NB4 (cell line): ENCODE data around the gene SPON1.

Experiments
- DNase-seq: peaks from one replicate; pipeline ENCODE4 v3.0.0; 2010; ENCODE audit warnings: low read depth
- H3K4me3 ChIP-seq: one replicate; pipeline ENCODE4 v1.5.1; 2011; ENCODE audit warnings: mild to moderate bottlenecking, low read depth, low read length, moderate library complexity
- CTCF ChIP-seq: IDR thresholded peaks from one replicate; pipeline ENCODE4 v1.5.1; 2012; ENCODE audit warnings: low read depth, low read length
- MAX ChIP-seq: IDR thresholded peaks from 2 replicates; pipeline ENCODE4 v1.6.1; 2011; ENCODE audit warnings: low read depth, low read length
- MYC ChIP-seq: IDR thresholded peaks from 2 replicates; pipeline ENCODE4 v1.6.1; 2011; ENCODE audit warnings: low read depth, low read length
- POLR2A ChIP-seq: IDR thresholded peaks from 2 replicates; pipeline ENCODE4 v1.6.1; 2011; ENCODE audit warnings: mild to moderate bottlenecking; ENCODE audit not compliant: insufficient read length; ENCODE audit errors: extremely low read depth

The SPON1 gene

GRCh38 chr11:13966013-13966412, 3.5 kb downstream of the SPON1 start:
- no peak for TF ChIP-seq MAX
- no peak for TF ChIP-seq POLR2A
- TF ChIP-seq MYC: no peak
- TF ChIP-seq CTCF: no peak
- no peak for DNase-seq
- no peak overlapping the region for H3K4me3 ChIP-seq

- no peak for DNase-seq
- H3K4me3 ChIP-seq: no peak overlapping the region
- no peak for TF ChIP-seq MYC
- TF ChIP-seq POLR2A: no peak
- no peak for TF ChIP-seq CTCF
- TF ChIP-seq MAX: no peak
These were observed 4.0 kb downstream of the SPON1 start for GRCh38 chr11:13966486-13966885.

- TF ChIP-seq MYC (no peak), CTCF (peak; percentile 7)
- no peak overlapping the region for H3K4me3 ChIP-seq
- no peak for DNase-seq
These were observed 8.5 kb downstream of the SPON1 start for GRCh38 chr11:13970986-13971385.

GRCh38 chr11:13972043-13972910, 9.8 kb downstream of the SPON1 start:
- no peak for DNase-seq
- no peak for TF ChIP-seq MAX
- no peak for TF ChIP-seq CTCF
- TF ChIP-seq MYC: no peak
- TF ChIP-seq POLR2A: no peak

GRCh38 chr11:13972944-13973343, 10.4 kb downstream of the SPON1 start:
- DNase-seq: no peak
- TF ChIP-seq MAX (no peak), MYC (no peak), POLR2A (no peak), CTCF (no peak)
- H3K4me3 ChIP-seq: no peak overlapping the region

More at GRCh38 chr11:13972043-13972910, 9.8 kb downstream of the SPON1 start:
- no peak overlapping the region for H3K4me3 ChIP-seq

- H3K4me3 ChIP-seq: no peak overlapping the region
- TF ChIP-seq MAX: no peak
- TF ChIP-seq MYC: no peak
- no peak for TF ChIP-seq CTCF
- TF ChIP-seq POLR2A: no peak
- DNase-seq: no peak
These were observed 12.1 kb downstream of the SPON1 start for GRCh38 chr11:13974631-13975030.
